ENCODE results near the gene CRHR2.

Gene CRHR2

GRCh38 chr7:30717181-30717580, 34.9 kb upstream of the CRHR2 start:
- TF ChIP-seq CTCF (IDR thresholded peaks at IDR 0.05; ENCODE audit: low read depth, low read length) = no peak
- DNase-seq (ENCODE audit: extremely low read depth, low read depth) = no peak

GRCh38 chr7:30714129-30714528, 31.9 kb upstream of the CRHR2 start:
- DNase-seq (ENCODE audit: extremely low read depth, low read depth) = no peak
- TF ChIP-seq CTCF (IDR thresholded peaks at IDR 0.05; ENCODE audit: low read depth, low read length) = no peak

GRCh38 chr7:30713392-30713791, 31.1 kb upstream of the CRHR2 start:
- no peak for DNase-seq (ENCODE audit: extremely low read depth, low read depth)
- no peak for TF ChIP-seq CTCF (IDR thresholded peaks at IDR 0.05; ENCODE audit: low read depth, low read length)

GRCh38 chr7:30710669-30711068, 28.4 kb upstream of the CRHR2 start:
- no peak for DNase-seq (ENCODE audit: extremely low read depth, low read depth)
- TF ChIP-seq CTCF (IDR thresholded peaks at IDR 0.05; ENCODE audit: low read depth, low read length) = no peak

DNA sequence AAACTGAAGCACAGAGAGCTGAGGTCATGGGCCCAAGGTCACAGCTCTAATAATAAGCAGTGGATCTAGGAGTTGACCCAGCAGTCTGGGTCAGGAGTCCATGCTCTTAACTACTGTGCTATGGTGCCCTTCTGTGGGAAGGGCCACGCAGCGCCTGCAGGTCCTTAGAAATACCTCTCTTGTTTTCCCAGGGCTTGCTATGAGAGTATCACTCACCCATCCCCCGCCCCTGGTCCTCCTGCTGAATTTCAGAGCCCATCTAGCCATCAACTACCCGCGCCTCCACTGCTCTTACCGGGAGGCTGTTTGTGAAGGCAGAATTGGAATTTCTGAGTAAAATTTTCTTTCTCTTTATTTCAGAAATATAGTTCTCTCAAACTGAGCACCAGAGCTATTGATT, 27.3 kb upstream of the CRHR2 start:
- DNase-seq (ENCODE audit: extremely low read depth, low read depth) = no peak
- no peak for TF ChIP-seq CTCF (IDR thresholded peaks at IDR 0.05; ENCODE audit: low read depth, low read length)

DNA sequence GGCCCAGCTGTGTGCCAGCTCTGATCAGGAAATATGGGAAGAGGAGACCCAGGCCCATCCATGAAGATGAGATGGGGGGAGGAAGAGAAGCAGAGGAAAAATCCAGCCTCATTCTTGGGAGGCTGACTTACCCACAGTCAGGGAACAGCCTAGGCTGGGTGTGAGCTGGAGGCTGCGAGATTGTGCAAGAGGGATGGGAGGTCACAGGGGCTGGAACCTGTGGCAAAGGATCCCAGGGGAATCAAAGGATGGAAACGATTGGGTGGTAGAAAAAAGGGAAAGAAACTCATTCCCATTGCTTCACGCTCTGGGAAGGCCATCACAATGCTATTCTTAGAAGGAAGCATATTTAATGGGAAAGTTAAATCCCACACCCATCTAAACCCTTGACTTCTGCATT, 26.7 kb upstream of the CRHR2 start:
- DNase-seq (ENCODE audit: extremely low read depth, low read depth) = peak; percentile 1
- no peak for TF ChIP-seq CTCF (IDR thresholded peaks at IDR 0.05; ENCODE audit: low read depth, low read length)

DNA sequence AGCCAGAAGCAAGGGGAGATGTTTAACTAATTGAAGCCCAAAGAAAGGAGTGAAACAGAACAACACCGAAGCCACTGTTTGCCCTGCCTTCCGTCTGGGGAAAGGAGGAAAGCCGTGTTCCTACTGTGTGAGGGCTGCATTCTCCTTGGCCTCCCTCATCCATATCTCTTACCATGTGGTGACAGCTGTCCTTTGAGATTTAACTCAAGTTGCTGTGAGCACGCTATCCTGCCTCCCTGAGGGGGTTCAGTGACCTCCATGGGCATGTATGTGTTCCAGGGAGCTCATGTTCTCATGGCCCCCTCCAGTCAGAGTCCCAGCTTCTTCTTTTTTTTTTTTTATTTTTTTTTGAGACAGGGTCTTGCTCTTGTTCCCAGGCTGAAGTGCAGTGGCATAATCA, 26.2 kb upstream of the CRHR2 start:
- no peak for DNase-seq (ENCODE audit: extremely low read depth, low read depth)
- no peak for TF ChIP-seq CTCF (IDR thresholded peaks at IDR 0.05; ENCODE audit: low read depth, low read length)
